Esophagus mucosa (tissue), 1 donor: ENCODE results near the gene SLC6A20. TPM values are rescaled to one million over a fixed set of nuclear protein-coding genes. Genes with fewer than 3 reads are reported as not detected.

Source experiments
- ATAC-seq: fragments of 200-7000 bp; cut with Tn5 transposase; one replicate; pipeline ENCODE4 v1.9.1; 2020
- total RNA-seq: library from RNA; stranded (reverse); gene quantifications from one replicate; pipeline ENCODE4 v1.2.4, GENCODE V29; 2023
- donor health status: DM: yes; HTN: yes; CAD: no.

SLC6A20 gene
- 0.16 TPM for total RNA-seq

- peak; percentile 59 for ATAC-seq
Observed at GRCh38 chr3:45795882-45796765, at the start of gene SLC6A20. SLC6A20 (minus strand) TSS chr3:45796536; CDS start chr3:45796419, 117 bp downstream.

- no peak for ATAC-seq
Observed at GRCh38 chr3:45844616-45845015, 48.3 kb upstream of the SLC6A20 start.

DNA sequence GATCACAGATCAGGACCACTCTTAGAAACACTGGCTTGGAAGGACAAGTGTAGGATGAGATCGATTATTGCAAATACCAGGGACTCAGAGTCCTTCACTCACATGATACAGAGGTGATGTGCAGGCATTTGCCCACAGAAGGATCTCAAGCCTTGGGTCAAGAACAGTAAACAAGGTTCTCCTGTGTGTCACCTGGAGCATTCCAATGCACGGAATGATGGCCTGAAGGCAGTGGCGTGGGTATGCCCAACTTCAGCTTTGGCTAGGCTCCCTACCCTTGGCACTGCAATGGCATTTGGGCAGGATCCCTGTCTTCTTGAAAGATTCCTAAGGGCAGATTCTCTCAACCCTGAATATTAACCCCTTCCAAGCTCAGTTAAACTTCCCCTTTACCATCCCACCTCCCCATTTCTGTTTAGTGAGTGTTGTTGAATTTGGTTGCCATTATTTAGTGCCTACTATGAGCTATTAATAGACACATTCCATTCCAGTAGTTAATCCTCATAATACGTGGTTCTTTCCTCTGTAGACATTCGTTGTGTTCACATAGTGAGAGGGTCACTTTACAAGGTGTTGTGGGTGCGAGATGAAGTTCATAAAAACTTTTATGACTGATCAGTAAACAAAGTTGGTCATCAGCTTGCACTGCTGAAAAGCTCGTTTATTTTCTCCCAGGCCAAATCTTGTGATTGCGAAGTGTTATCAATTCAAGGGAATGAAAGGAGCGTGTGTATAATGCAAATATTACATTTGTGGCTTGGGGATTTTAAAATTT, 46.7 kb upstream of the SLC6A20 start:
- ATAC-seq = no peak

DNA sequence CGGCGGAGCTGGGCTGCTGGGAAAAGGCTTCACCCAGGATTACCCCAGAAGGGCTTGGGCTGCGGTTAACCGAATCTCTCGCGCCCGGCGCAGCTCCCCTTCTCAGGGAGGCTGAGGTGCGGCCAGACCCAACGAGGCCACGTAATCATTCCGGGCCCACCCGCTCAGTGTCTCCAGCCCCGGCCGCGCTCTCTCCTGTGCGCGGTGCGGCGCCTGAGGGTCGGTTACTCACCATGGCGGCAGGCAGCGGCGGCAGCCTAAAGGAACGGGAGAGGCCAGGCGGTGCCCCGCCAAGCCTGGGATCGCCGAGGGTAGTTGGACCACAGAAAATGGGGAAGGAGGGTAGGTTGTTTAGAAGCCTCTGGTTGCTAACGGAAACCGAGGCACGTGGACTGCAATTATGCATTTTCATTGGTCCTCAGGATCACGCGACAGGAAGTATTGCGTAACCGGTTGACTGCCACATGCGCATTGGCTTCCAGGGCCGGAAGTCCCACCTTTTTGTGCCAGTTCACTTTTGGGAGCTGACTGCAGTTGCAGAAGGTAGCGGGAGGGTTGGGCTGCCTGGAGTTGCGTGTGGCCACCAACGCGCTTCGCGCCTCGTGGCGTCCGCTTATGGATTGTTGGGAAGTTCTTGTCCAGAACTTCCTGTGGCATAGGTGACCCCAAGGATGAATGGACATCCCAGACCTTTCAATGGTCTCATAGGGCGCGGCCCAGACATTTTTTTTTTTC, 45.6 kb upstream of the SLC6A20 start, which contains the start of gene LZTFL1:
Gene LZTFL1, minus strand, starts transcription at position 363 of the 735 bp plus-strand sequence. Its CDS starts 128 bp downstream, at position 235.
- peak; percentile 95 for ATAC-seq

DNA sequence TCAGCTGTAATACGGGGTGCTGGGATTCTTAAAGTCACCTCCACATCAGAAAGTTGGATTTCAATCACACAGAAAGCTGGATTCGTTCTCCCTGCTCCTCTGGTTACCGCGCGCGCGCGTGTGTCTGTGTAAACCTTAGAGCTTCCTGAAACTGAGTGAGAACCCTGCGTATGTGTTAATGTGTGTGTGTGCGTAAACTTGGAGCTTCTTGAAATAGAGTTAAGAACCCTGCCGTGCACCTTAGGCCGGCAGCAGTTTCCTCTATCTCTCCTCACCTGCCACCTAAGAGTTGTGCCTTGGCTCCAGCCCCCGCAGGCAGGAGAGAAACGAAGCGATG, 45.1 kb upstream of the SLC6A20 start:
- ATAC-seq = peak; percentile 48

- no peak for ATAC-seq
Observed at GRCh38 chr3:45838466-45838865, 42.1 kb upstream of the SLC6A20 start.

DNA sequence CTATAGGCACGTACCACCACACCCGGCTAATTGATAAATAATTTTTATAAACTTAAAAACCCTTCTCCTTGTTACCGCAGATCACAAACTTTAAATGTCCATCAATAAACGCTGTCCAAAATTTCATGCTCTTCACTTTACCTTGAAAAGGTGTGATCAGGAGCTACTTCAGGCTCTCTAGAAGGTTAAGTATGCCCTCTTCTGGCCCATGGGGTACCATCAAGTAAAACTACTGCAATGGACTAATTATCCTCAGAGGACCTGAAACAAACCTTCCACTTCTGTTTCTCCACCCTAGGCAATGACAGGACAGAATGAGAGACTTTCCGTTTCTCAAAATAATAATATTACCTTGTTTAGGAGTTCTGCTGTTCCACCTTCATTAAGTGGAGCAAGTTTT, 36.4 kb upstream of the SLC6A20 start:
- ATAC-seq = peak; percentile 60

DNA sequence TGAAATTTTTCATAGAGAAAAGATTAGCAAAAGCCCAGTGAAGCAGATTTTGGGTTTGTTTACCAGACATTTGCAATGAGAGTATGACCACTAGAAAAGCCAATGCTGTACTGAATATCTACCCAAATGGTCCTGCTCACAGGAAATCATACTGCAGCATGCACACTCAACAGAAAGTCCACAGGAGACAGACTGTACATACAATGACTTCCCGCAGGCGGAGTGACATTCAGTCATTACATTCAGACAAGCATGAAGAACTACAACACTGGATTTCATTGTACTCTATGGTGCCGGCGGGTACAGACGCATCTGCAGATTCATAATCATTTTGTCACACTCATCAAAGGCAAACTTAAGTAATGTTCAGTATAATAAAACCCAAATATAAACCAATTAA, 33.8 kb upstream of the SLC6A20 start:
- ATAC-seq = no peak

DNA sequence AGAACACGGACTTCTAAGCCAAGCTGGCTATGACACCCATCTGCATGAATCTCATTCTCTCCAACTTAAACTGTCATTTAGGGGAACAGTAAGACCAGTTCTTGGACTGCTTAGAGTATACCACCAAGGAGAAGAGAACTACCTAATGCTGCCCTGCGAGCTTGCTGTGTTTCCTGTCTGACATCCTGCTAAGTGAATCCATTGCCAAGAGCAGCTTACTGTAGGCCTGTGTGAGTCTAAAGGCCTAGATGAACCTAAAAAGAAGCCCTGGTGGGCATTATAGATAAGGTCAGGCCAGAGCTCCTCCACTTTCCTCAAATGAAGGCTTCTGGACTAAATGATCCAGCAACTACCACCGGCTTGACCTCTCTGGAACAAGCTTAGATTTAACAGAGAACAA, 30.6 kb upstream of the SLC6A20 start:
- no peak for ATAC-seq

GRCh38 chr3:45826321-45826720, 30.0 kb upstream of the SLC6A20 start:
- ATAC-seq = no peak

GRCh38 chr3:45821127-45821526, 24.8 kb upstream of the SLC6A20 start:
- no peak for ATAC-seq

DNA sequence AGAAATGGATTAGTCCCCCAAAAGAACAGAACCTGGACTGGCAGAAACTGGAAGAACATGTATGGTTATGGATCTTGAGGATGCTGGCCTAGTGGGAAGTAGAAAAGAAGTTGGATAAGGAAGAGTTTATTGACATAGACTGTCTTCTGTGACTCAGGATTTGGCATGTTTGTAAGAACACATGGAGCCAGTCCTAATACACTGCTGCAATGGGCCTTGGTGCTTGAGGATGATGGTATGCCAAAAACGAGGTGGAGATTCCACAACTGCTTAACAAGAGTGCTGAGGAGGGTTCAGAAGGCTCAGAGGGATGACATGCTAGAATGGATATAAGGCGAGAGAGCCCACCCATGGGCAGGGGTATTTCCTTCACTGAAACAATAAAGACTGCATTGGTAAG, 23.2 kb upstream of the SLC6A20 start:
- no peak for ATAC-seq

- peak; percentile 94 for ATAC-seq
Observed at GRCh38 chr3:45817831-45818522, 21.6 kb upstream of the SLC6A20 start.

DNA sequence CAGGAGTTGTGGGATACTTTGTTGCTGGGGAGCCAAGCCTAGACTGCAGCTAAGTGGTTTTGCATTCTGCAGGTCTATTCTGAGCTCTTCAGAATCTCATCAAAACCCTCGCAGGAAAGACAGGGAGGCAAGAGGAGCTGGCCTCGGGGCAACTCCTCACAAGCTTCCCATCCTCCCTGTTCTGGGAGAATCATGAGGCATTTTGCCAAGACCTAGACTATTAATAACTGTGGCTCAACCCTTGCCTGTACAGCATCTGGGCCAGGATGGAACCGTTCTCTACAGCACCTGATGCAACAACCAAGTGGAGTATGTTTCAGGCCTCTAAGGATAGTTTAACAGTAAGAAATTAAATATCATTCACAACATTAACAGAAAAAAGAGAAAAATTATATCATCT, 20.2 kb upstream of the SLC6A20 start:
- no peak for ATAC-seq

- ATAC-seq = no peak
Observed at GRCh38 chr3:45814322-45814721, 18.0 kb upstream of the SLC6A20 start.

GRCh38 chr3:45807681-45808540, 11.6 kb upstream of the SLC6A20 start:
- ATAC-seq = no peak

DNA sequence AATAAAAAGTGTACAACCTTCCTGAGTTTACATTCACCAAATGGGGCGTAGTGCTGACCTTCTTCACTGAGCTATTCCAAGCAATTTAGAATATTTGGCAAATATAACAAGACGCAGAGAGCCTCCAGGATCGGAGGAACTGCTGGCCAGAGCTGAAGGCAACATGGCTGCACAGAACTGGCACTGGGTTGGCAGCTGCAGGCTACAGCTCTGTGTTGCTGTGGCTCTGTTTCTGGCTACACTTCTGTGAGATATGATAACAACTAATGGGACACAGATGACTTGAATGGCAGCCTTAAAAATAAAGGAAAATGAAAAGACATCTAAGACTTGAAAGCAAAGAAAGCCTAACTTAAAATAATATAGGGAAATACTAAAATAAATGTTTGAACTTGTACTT, 10.8 kb upstream of the SLC6A20 start:
- no peak for ATAC-seq

GRCh38 chr3:45806072-45806471, 9.7 kb upstream of the SLC6A20 start:
- ATAC-seq = no peak

GRCh38 chr3:45803252-45803935, 7.1 kb upstream of the SLC6A20 start:
- ATAC-seq = no peak

GRCh38 chr3:45802146-45802545, 5.8 kb upstream of the SLC6A20 start:
- no peak for ATAC-seq

- no peak for ATAC-seq
Observed at GRCh38 chr3:45800611-45801010, 4.3 kb upstream of the SLC6A20 start.
